Stomach (tissue), 9 donors: Measurements from ENCODE around the gene GHDC. TPM values are rescaled to one million over a fixed set of nuclear protein-coding genes. Genes with fewer than 3 reads are reported as not detected.

Source experiments
- DNase-seq, 2 donors: peaks; one replicate each; pipeline versions ENCODE4 v3.0.0 to v3.0.0-alpha.2; 2013 to 2019
- H3K27ac ChIP-seq, 5 donors: fragments of 200-600 bp in 4 of 5; sonication (generic) in 4 of 5; one replicate each; pipeline ENCODE4 v1.5.1; 2013 to 2019; ENCODE audit warnings: mild to moderate bottlenecking in 1 of 5, moderate library complexity in 1 of 5
- H3K27me3 ChIP-seq, 3 donors: fragments of 200-600 bp; sonication (generic); one replicate each; pipeline ENCODE4 v1.5.1; 2017 to 2019; ENCODE audit warnings: mixed run types in 1 of 3
- H3K36me3 ChIP-seq, 4 donors: fragments of 200-600 bp; sonication (generic); 1 replicate in 3 of 4; 2 replicates in 1 of 4; pipeline ENCODE4 v1.5.1; 2016 to 2019
- H3K4me1 ChIP-seq, 4 donors: fragments of 200-600 bp; sonication (generic); one replicate each; pipeline ENCODE4 v1.5.1; 2016 to 2019
- H3K4me3 ChIP-seq, 4 donors: fragments of 200-600 bp; sonication (generic) in 3 of 4; one replicate each; pipeline ENCODE4 v1.5.1; 2016 to 2019; ENCODE audit warnings: mild to moderate bottlenecking in 1 of 4
- H3K9me3 ChIP-seq, 4 donors: fragments of 200-600 bp; sonication (generic); one replicate each; pipeline ENCODE4 v1.5.1; 2016 to 2019
- EP300 ChIP-seq: sonication (generic); formaldehyde crosslinking; IDR thresholded peaks from one replicate; pipeline ENCODE4 v1.6.1; 2017; ENCODE audit warnings: antibody characterized with exemption
- POLR2A ChIP-seq, 4 donors: fragments of 450-650 bp; IDR thresholded peaks; one replicate each; pipeline ENCODE4 v1.6.1; 2016; ENCODE audit warnings: antibody characterized with exemption in 4 of 4, control low read depth in 2 of 4, mild to moderate bottlenecking in 1 of 4, moderate library complexity in 1 of 4
- POLR2AphosphoS5 ChIP-seq, 3 donors: sonication (generic); formaldehyde crosslinking; IDR thresholded peaks; one replicate each; pipeline ENCODE4 v1.6.1; 2016; ENCODE audit warnings: antibody characterized with exemption in 3 of 3
- WGBS, 5 donors: extraction: QIAGEN DNeasy Blood & Tissue Kit in 3 of 5; methylation state at CpG; one replicate each; pipeline versions ENCODE4 v1.1.5 to v1.1.7; 2013 to 2018; 5-methylcytosine and 5-hydroxymethylcytosine counted together
- intact Hi-C: fragments of 100-400 bp; cut with DNase I; formaldehyde crosslinking; loops from one replicate; pipeline ENCODE4 v1.15.1; 2023; ENCODE audit warnings: low total_unique reads
- polyA plus RNA-seq, 3 donors: library from polyadenylated mRNA; stranded (reverse); fragments of 200-250 nt; gene quantifications; one replicate each; pipeline ENCODE4 v1.2.3, GENCODE V29; 2013
- total RNA-seq, 5 donors: library from RNA; depleted of rRNA; stranded (reverse); fragments of >200 nt; gene quantifications; one replicate each; pipeline versions ENCODE4 v1.1.0 to v1.2.3, GENCODE V29; 2014 to 2016
- TF ChIP-seq, protein P1 (sequence below), 7 experiments: fragments of 450-650 bp in 4 of 7; fragments of 200-600 bp in 3 of 7; sonication (generic) in 3 of 7; IDR thresholded peaks; one replicate each; pipeline ENCODE4 v1.5.1; 2016 to 2019; ENCODE audit warnings: antibody characterized with exemption in 7 of 7, control low read depth in 2 of 7, mild to moderate bottlenecking in 1 of 7
- donor health status: healthy with polysubstance abuse.
- donor health status: Bipolar disorder and iron deficiency.
- donor health status: healthy.

GHDC gene
- total and polyA plus RNA-seq, 8 donors = 7.1 to 43.2 (median 13.9) TPM; not detected in 1

DNA sequence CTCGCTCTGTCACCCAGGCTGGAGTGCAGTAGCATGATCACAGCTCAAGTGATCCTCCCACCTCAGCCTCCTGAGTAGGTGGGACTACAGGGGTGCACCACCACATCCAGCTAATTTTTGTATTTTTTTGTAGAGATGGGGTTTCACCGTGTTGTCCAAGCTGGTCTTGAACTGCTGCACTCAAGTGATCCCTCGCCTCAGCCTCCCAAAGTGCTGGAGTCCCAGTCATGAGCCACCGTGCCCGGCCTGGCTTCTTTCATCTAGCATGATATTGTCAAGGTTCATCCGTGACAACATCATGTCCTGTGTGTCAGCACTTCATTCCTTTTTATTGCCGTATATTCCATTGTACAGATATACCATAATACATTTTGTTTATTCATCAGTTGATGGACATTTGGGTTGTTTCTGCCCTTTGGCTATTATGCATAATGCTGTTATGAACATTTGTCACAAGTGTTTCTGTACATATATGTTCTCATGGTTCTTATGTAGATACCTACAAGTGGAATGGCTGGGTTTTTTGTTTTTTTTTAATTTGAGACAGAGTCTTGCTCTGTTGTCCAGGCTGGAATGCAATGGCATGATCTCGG lies 3.4 kb upstream of the GHDC start:
- peaks cover 0 to 41% (median 33%) of the 10 kb centered on the region in 4 donors for H3K36me3 ChIP-seq
- no peak for TF ChIP-seq POLR2AphosphoS5 (IDR thresholded peaks at IDR 0.05)
- no peak for TF ChIP-seq EP300
- TF ChIP-seq, protein P1, sequence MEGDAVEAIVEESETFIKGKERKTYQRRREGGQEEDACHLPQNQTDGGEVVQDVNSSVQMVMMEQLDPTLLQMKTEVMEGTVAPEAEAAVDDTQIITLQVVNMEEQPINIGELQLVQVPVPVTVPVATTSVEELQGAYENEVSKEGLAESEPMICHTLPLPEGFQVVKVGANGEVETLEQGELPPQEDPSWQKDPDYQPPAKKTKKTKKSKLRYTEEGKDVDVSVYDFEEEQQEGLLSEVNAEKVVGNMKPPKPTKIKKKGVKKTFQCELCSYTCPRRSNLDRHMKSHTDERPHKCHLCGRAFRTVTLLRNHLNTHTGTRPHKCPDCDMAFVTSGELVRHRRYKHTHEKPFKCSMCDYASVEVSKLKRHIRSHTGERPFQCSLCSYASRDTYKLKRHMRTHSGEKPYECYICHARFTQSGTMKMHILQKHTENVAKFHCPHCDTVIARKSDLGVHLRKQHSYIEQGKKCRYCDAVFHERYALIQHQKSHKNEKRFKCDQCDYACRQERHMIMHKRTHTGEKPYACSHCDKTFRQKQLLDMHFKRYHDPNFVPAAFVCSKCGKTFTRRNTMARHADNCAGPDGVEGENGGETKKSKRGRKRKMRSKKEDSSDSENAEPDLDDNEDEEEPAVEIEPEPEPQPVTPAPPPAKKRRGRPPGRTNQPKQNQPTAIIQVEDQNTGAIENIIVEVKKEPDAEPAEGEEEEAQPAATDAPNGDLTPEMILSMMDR (IDR thresholded peaks at IDR 0.05) = no peak
- no peak for TF ChIP-seq POLR2A (IDR thresholded peaks at IDR 0.05)
- no peak overlapping the region for H3K27ac ChIP-seq
- no peak for DNase-seq
- intact Hi-C loops = no loop called here
- 93 to 97% (median 94%) methylated on average over 8 of the region's 8 CpGs for WGBS, 5 donors
- no peaks in the 10 kb centered on the region for H3K9me3 ChIP-seq
- H3K4me3 ChIP-seq = no peak overlapping the region
- peaks cover 12 to 36% (median 33%) of the 10 kb centered on the region in 4 donors for H3K4me1 ChIP-seq
- H3K27me3 ChIP-seq = no peaks in the 10 kb centered on the region

DNA sequence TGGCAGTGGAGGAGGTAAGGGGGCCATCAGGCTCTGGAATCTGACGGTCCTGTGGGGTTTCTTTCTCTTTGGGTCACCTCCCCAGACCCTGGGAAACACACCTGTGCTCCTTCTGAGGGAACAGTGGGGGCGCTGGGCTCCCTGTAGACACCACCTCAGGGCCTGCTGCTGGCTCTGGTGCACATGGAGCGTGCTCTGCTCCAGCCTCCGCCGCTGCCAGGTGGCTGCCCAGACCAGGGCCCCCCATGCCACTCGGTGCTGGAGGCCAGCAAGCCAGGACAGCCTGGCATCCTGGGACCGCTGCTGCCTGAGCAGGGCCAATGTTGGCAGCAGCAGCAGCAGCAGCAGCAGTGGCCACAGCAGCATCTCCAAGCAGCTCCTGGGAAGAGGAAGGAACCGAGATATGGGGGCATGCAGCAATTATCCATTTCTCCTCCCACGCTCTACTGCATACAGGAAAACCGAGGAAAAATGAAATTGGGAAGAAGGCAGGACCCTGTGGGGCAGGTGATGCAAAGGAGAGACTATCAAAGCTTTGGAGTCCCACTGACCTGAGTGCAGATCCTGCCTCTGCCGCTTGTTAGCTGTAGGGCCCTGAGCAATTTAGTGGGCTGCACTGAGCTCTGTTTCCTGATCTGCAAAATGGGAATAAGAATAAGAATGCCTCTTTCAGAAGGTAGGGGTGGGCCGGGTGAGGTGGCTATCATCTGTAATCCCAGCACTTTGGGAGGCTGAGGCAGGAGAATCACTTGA lies 902 bp downstream of the GHDC start:
- intact Hi-C loops = no loop called here
- 73 to 80% (median 78%) methylated on average over 10 to 12 of the region's 12 CpGs for WGBS, 5 donors

DNA sequence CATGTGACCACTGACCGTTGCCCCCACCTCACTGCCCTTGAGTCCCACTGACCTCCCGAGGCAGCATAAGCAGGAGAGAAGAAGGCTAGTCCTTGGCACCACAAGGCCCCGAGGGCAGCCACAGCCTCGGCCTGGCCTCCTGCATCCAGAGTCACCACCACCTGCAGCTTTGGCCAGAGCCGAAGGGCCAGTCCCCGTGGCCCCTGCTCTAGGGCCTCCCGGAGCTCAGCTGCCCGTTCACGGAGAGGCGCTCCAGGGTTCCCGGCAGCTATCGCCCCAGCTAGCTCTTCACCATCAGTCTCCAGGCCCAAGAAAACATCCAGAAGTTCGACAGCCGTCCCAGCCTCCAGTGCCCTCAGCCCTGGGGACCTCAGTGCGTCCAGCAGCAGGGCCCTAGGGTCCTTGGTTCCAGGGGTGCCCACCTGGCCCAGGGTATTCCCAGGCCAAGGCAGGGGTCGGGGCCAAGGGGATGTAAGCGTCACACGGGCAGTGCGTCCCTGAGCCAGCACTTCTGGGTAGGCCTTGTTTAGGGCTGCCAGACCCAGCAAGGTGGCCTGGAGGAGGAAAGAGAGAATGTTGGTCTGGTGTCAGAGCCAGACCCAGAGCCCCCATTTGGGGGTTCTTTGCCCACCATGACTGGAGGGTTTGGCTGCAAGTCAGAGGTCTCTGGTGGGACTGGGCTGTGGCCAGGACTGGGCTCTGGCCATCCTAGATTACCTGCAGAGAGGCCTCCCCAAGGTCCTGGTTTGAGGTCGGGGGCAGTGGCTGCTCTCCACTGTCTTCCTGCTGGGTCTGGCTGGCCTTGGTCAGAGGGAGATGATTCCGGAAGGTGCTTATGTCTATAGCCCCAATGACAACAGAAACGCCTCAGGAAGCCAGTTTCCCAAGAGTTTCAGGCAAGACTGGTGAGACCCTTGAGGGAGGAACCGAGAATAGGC lies 1.8 kb downstream of the GHDC start:
- WGBS, 5 donors = 89 to 95% (median 93%) methylated on average over 21 to 23 of the region's 23 CpGs
- TF ChIP-seq, protein P1 (IDR thresholded peaks at IDR 0.05) = no peak
- no peak for TF ChIP-seq POLR2A (IDR thresholded peaks at IDR 0.05)
- TF ChIP-seq POLR2AphosphoS5 (IDR thresholded peaks at IDR 0.05) = no peak
- TF ChIP-seq EP300 = no peak
- H3K4me3 ChIP-seq = peak overlapping the region in 1 of 4 donors; percentile 65
- intact Hi-C loops = no loop called here
- H3K4me1 ChIP-seq = peaks cover 14 to 27% (median 22%) of the 10 kb centered on the region in 4 donors
- H3K36me3 ChIP-seq = peaks cover 0 to 25% (median 17%) of the 10 kb centered on the region in 4 donors
- H3K27me3 ChIP-seq = no peaks in the 10 kb centered on the region
- H3K27ac ChIP-seq = no peak overlapping the region
- DNase-seq = no peak
- H3K9me3 ChIP-seq = no peaks in the 10 kb centered on the region

More for the DNA sequence above, 902 bp downstream of the GHDC start:
- Histone ChIP-seq H3K4me3 (peak overlapping the region; percentile 55 to 78 (median 70)), H3K36me3 (peaks cover 0 to 25% (median 17%) of the 10 kb centered on the region in 4 donors), H3K4me1 (peaks cover 14 to 27% (median 22%) of the 10 kb centered on the region in 4 donors), H3K9me3 (no peaks in the 10 kb centered on the region), H3K27ac (peak overlapping the region; percentile 86 to 89 (median 87)), H3K27me3 (no peaks in the 10 kb centered on the region)
- no peak for TF ChIP-seq POLR2A (IDR thresholded peaks at IDR 0.05)
- DNase-seq = no peak

GRCh38 chr17:42191275-42191608 lies 3.1 kb downstream of the GHDC start:
- Histone ChIP-seq H3K4me3 (no peak overlapping the region), H3K9me3 (no peaks in the 10 kb centered on the region), H3K36me3 (peaks cover 0 to 25% (median 17%) of the 10 kb centered on the region in 4 donors), H3K27me3 (no peaks in the 10 kb centered on the region), H3K4me1 (peaks cover 14 to 27% (median 22%) of the 10 kb centered on the region in 4 donors), H3K27ac (no peak overlapping the region)
- no peak for DNase-seq
- TF ChIP-seq POLR2A (IDR thresholded peaks at IDR 0.05) (no peak), POLR2AphosphoS5 (IDR thresholded peaks at IDR 0.05) (no peak), EP300 (no peak)
- TF ChIP-seq, protein P1 (IDR thresholded peaks at IDR 0.05) = no peak
- intact Hi-C loops = no loop called here
- WGBS, 5 donors = 86 to 99% (median 97%) methylated on average over 5 of the region's 5 CpGs
